Measurements from ENCODE around the gene EEFSEC.

The EEFSEC gene

GRCh38 chr3:128226795-128227395 lies 73.6 kb downstream of the EEFSEC start:
- DNase-seq (ENCODE audit: low spot score), result peak; percentile 38
- peak; percentile 57 for TF ChIP-seq CTCF (conservative IDR thresholded peaks at IDR 0.05; ENCODE audit: low read depth)
- H3K27ac ChIP-seq, result no peak overlapping the region
- ChIA-PET POLR2A (ENCODE audit: low non-redundant PET) (no interaction called here), CTCF (interaction anchor here (0.6 to 0.9 kb wide), 6 partner anchors 9 to 102 kb away, joined by 3 to 7 read pairs (median 4); no protein-coding TSS in a partner anchor)

- no peak for DNase-seq (ENCODE audit: low spot score)
- no peak for TF ChIP-seq CTCF (conservative IDR thresholded peaks at IDR 0.05; ENCODE audit: low read depth)
- ChIA-PET CTCF (interaction anchor here (0.7 kb wide), 3 partner anchors 25 to 98 kb away, joined by 4 to 7 read pairs (median 5); no protein-coding TSS in a partner anchor), POLR2A (ENCODE audit: low non-redundant PET) (no interaction called here)
- H3K27ac ChIP-seq, result no peak overlapping the region
Observed at GRCh38 chr3:128227507-128227906, 74.2 kb downstream of the EEFSEC start.

GRCh38 chr3:128228366-128228910 lies 75.2 kb downstream of the EEFSEC start:
- no peak for DNase-seq (ENCODE audit: low spot score)
- ChIA-PET CTCF (no interaction called here), POLR2A (ENCODE audit: low non-redundant PET) (no interaction called here)
- no peak overlapping the region for H3K27ac ChIP-seq
- TF ChIP-seq CTCF (conservative IDR thresholded peaks at IDR 0.05; ENCODE audit: low read depth), result no peak

DNA sequence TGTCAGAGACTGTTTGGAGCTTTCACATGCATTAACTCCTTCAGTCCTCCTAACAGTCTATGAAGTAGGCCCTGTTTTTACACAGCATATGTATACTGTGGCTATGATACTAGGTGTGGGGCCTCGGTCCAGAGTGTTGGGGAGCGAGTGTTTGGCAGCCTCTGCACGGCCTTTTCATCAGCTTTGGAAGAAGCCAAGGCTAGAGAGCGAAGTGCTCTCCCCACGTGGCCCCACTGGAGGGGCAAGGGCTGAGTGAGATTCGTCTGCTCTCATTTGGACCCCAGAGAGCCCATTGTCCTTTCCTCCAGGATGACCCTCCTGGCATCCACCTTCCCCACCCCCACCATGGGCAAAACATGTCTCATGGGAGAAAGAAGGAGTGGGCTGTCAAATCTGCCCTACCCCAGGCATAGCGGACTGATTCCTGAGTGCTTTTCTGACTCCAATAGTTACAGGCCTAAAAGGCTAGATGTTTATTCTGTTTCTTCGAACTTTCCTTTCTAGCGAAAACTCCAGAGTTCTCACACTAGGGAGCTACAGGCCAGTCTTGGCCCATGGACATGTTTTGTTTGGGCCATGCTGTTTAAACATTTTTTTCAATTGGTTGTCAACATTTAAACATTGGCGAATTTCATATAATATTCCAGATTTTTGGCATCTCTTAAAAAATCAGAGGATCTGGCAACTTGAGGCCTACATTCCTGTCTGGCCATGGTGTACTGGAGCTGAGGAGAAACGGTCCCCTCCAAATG lies 76.0 kb downstream of the EEFSEC start:
- H3K27ac ChIP-seq, result no peak overlapping the region
- CTCF ChIA-PET, result no interaction called here
- no peak for DNase-seq (ENCODE audit: low spot score)
- POLR2A ChIA-PET (ENCODE audit: low non-redundant PET), result no interaction called here
- no peak for TF ChIP-seq CTCF (conservative IDR thresholded peaks at IDR 0.05; ENCODE audit: low read depth)

GRCh38 chr3:128231606-128232005 lies 78.3 kb downstream of the EEFSEC start:
- CTCF ChIA-PET, result no interaction called here
- no peak for DNase-seq (ENCODE audit: low spot score)
- TF ChIP-seq CTCF (conservative IDR thresholded peaks at IDR 0.05; ENCODE audit: low read depth), result no peak
- no peak overlapping the region for H3K27ac ChIP-seq
- POLR2A ChIA-PET (ENCODE audit: low non-redundant PET), result no interaction called here

- no peak for TF ChIP-seq CTCF (conservative IDR thresholded peaks at IDR 0.05; ENCODE audit: low read depth)
- no peak overlapping the region for H3K27ac ChIP-seq
- CTCF ChIA-PET, result interaction anchor here (0.7 kb wide), 2 partner anchors 26 to 351 kb away, joined by 3 to 4 read pairs; no protein-coding TSS in a partner anchor
- no peak for DNase-seq (ENCODE audit: low spot score)
- POLR2A ChIA-PET (ENCODE audit: low non-redundant PET), result no interaction called here
Observed at GRCh38 chr3:128232376-128233178, 79.3 kb downstream of the EEFSEC start.

All from RWPE1 (cell line).